GM12872 (cell line): Measurements from ENCODE around the gene SNX24.

Experiments used
- TF ChIP-seq, protein P1 (sequence below): IDR thresholded peaks from 3 replicates; pipeline ENCODE4 v1.5.1; 2011; ENCODE audit warnings: low read depth, mild to moderate bottlenecking, low read length, moderate library complexity; ENCODE audit not compliant: insufficient read depth

Gene SNX24

DNA sequence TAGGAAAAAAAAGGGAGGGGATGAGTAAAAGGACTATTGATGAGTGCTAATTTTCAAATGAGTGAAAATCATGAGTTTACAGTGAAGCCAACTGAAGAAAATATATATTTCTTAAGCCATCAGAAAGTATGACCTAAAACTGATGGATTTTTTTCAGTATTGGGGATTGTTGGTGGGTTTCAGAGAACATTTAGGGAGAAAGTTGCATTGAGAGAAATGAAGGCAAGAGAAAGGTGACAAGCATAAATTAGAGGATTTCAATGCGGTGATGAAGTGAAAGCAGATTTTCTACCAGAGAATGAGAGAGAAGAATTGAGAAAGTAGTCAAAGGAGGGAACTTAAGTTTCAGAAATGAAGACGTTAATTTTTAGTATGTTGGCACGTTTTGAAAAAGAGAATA, 8.5 kb upstream of the SNX24 start:
- TF ChIP-seq, protein P1, sequence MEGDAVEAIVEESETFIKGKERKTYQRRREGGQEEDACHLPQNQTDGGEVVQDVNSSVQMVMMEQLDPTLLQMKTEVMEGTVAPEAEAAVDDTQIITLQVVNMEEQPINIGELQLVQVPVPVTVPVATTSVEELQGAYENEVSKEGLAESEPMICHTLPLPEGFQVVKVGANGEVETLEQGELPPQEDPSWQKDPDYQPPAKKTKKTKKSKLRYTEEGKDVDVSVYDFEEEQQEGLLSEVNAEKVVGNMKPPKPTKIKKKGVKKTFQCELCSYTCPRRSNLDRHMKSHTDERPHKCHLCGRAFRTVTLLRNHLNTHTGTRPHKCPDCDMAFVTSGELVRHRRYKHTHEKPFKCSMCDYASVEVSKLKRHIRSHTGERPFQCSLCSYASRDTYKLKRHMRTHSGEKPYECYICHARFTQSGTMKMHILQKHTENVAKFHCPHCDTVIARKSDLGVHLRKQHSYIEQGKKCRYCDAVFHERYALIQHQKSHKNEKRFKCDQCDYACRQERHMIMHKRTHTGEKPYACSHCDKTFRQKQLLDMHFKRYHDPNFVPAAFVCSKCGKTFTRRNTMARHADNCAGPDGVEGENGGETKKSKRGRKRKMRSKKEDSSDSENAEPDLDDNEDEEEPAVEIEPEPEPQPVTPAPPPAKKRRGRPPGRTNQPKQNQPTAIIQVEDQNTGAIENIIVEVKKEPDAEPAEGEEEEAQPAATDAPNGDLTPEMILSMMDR = no peak

DNA sequence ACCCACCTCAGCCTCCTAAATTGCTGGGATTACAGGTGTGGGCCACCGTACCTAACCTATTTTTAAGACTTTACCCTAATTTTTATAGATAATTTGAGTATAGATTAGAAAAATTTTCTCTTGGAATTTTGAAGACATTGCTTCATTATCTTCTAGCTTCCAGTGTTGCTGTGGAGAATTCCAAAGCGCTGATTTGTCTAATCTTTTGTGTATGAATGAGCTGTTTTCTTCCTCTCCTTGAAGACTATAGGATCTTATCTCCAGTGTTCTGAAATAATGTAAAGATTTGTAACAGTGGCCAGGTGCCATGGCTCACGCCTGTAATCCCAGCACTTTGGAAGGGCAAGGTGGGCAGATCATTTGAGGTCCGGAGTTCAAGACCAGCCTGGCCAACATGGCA, 5.7 kb upstream of the SNX24 start:
- TF ChIP-seq, protein P1 = no peak

DNA sequence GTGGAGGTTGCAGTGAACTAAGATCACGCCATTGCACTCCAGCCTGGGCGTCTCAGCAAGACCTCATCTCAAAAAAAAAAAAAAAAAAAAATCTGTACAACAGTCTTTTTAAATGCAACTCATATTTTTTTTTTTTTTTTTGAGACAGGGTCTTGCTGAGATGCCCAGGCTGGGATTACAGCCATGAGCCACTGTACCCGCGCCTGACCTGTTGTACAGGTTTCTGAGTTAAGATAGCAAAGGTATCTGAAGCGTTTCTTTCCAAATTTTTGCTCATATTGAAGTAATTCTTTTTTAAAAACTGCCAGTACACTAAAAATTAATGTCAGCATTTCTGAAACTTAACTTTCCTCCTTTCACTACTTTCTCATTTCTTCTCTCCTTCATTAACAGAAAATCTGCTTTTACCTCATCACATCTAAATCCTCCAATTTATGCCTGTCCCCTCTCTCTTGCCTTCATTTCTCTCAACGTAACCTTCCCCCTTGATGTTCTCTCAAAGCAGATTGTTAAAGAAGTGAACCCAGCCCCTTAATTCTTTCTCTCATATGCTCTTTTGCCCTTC, 3.3 kb upstream of the SNX24 start:
- TF ChIP-seq, protein P1 = no peak

DNA sequence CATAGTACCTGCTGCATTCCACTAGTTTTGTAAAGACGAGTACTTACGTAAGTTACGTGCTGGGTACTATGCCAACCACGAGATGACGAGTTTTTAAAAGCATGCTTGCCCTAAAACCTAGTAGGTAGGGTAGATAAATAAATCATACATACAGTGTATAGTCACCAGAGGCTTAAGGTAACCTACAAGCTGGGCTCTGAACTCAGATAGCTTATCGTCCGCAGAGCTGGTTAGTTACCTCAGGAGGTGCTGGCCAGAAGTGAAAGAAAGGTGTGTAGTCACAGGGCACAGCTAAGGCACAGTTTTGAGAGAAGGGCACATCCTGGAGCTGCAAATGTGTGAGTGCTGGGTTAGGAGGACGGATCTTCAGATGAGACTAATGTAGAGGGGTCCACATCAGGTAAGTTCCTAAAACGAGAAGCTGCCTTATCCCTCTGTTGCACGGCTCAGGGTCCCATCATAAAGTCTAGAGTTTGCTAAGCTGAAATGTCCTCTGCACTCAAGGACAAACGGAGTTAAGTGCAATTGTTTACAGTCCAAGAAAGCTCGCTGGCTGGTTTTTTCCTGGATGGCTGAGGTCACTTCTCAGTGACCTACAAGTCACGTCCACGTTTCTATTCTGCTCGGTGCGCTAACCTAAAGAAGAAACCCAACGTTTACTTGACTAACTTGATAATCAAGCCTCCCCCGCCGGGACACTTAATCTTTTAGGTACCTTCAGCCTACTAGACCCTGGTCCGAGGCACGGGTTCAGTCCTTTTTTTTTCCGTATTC, 1.1 kb upstream of the SNX24 start:
- TF ChIP-seq, protein P1 = no peak

GRCh38 chr5:122844910-122845228, 544 bp upstream of the SNX24 start:
- TF ChIP-seq, protein P1 = no peak

GRCh38 chr5:122846051-122846550, 688 bp downstream of the SNX24 start:
- TF ChIP-seq, protein P1 = no peak

GRCh38 chr5:122847687-122848081, 2.3 kb downstream of the SNX24 start:
- TF ChIP-seq, protein P1 = no peak
